ENCODE data around the gene ALDH1B1.

Gene ALDH1B1

GRCh38 chr9:38417003-38417945 is 24.8 kb downstream of the ALDH1B1 start:
- no peak overlapping the region for H3K27ac ChIP-seq
- TF ChIP-seq CTCF (IDR thresholded peaks at IDR 0.05; ENCODE audit: low read depth, low read length), result peak; percentile 80
- H3K36me3 ChIP-seq, result peaks cover 54% of the 10 kb centered on the region
- no peak overlapping the region for H3K4me3 ChIP-seq (ENCODE audit: low read depth, low read length)
- DNase-seq, result peak; percentile 85
- H3K9me3 ChIP-seq (ENCODE audit: severe bottlenecking), result no peaks in the 10 kb centered on the region
- no peaks in the 10 kb centered on the region for H3K27me3 ChIP-seq (ENCODE audit: insufficient read depth, low read depth, severe bottlenecking)

DNA sequence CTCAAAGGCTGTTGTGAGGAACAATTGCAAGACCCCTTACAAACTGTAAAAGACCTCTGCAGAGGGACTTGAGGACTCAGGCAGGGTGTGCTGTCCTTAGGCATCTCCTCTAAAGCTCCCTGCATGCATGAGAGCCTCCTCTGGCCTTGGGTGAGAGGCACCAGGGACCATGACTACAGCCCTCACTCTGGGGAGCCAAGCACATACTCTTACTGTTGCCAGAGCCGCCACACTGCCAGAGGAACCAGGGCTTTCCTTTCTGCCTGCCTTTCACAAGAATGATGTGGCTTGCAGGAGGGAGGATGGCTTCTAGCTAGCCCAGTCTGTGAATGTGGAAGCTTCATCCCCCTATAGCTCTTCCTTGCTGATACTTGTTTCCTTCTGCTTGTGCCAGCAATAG is 25.9 kb downstream of the ALDH1B1 start:
- no peak for DNase-seq
- Histone ChIP-seq H3K9me3 (ENCODE audit: severe bottlenecking) (no peaks in the 10 kb centered on the region), H3K4me3 (ENCODE audit: low read depth, low read length) (no peak overlapping the region), H3K36me3 (peaks cover 47% of the 10 kb centered on the region), H3K27me3 (ENCODE audit: insufficient read depth, low read depth, severe bottlenecking) (no peaks in the 10 kb centered on the region), H3K27ac (no peak overlapping the region)
- no peak for TF ChIP-seq CTCF (IDR thresholded peaks at IDR 0.05; ENCODE audit: low read depth, low read length)

DNA sequence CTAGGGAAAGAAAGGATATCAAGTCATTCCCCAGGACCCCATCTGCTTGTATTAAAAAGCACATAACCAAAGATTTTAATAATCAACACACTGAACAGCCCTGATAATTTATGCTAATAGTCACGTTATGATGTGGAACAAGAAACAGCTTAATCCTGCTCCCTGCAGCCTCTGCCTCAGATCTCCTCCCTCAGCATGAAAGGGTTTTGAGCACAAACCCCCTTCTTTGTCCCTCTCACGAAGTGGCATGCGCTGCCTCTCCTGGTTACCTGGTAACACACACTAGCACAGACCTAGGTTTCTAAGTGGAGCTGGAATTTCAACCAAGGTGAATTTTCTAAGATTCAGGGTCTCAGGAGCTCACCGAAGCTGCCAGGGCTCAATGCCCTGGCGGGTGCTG is 26.7 kb downstream of the ALDH1B1 start:
- peaks cover 44% of the 10 kb centered on the region for H3K36me3 ChIP-seq
- no peaks in the 10 kb centered on the region for H3K27me3 ChIP-seq (ENCODE audit: insufficient read depth, low read depth, severe bottlenecking)
- H3K27ac ChIP-seq, result no peak overlapping the region
- no peaks in the 10 kb centered on the region for H3K9me3 ChIP-seq (ENCODE audit: severe bottlenecking)
- no peak overlapping the region for H3K4me3 ChIP-seq (ENCODE audit: low read depth, low read length)
- DNase-seq, result no peak
- TF ChIP-seq CTCF (IDR thresholded peaks at IDR 0.05; ENCODE audit: low read depth, low read length), result no peak

GRCh38 chr9:38421498-38422211 is 29.2 kb downstream of the ALDH1B1 start:
- H3K27ac ChIP-seq, result peak overlapping the region; percentile 90
- H3K9me3 ChIP-seq (ENCODE audit: severe bottlenecking), result no peaks in the 10 kb centered on the region
- peak overlapping the region; percentile 58 for H3K4me3 ChIP-seq (ENCODE audit: low read depth, low read length)
- peak; percentile 72 for DNase-seq
- H3K27me3 ChIP-seq (ENCODE audit: insufficient read depth, low read depth, severe bottlenecking), result no peaks in the 10 kb centered on the region
- no peak for TF ChIP-seq CTCF (IDR thresholded peaks at IDR 0.05; ENCODE audit: low read depth, low read length)
- peaks cover 38% of the 10 kb centered on the region for H3K36me3 ChIP-seq

GRCh38 chr9:38422555-38423260 is 30.2 kb downstream of the ALDH1B1 start:
- H3K4me3 ChIP-seq (ENCODE audit: low read depth, low read length), result peak overlapping the region; percentile 58
- no peak for DNase-seq
- no peak; the same call in 1 of the 2 replicates for TF ChIP-seq CTCF (IDR thresholded peaks at IDR 0.05; ENCODE audit: low read depth, low read length)
- H3K36me3 ChIP-seq, result peaks cover 31% of the 10 kb centered on the region
- H3K9me3 ChIP-seq (ENCODE audit: severe bottlenecking), result no peaks in the 10 kb centered on the region
- H3K27me3 ChIP-seq (ENCODE audit: insufficient read depth, low read depth, severe bottlenecking), result no peaks in the 10 kb centered on the region
- H3K27ac ChIP-seq, result peak overlapping the region; percentile 90
